T-helper 22 cell (primary cell): Measurements from ENCODE around the gene TMEM201.
A peak's percentile ranks its signal among the peaks of the same experiment; 100 is the strongest.

Experiments
- DNase-seq: peaks from one replicate; pipeline ENCODE4 v3.0.0-alpha.2; 2020; ENCODE audit warnings: low read depth

TMEM201 gene

DNA sequence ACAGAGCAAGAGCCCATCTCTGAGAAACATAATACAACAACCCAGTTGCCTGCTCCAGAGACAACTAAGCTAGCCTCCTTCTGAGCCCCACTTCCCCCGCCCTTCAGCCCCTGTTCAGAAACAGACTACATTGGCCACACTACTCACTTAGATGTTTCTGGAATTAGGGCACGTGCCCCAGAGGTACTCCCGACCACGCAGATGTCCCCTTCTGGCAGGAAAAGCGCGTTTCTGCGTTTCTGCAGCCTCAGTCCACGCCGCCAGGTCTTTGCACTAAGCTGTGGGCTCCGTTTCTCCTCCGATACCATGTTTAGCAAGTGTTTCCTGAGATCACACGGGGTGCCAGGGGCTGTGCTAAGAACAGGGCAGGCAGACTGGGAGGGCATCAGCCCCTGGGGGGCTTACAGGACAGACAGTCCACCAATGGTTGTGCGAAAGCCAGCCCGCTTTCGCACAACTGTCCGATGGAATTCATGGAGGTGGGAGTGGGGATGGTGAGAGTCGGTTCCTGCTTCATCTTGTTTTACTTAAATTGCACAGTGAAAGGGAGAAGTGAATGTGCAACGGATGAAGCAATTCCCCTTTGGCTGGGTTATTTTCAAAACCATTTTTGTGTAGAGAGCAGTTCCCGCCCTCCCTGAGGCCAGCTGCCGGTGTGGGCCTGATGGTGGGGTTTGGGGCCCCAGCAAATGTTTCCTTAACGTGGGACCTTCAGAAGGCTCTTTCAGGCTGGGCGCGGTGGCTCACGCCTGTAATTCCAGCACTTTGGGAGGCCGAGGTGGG lies 65.5 kb downstream of the TMEM201 start:
- DNase-seq, result no peak

DNA sequence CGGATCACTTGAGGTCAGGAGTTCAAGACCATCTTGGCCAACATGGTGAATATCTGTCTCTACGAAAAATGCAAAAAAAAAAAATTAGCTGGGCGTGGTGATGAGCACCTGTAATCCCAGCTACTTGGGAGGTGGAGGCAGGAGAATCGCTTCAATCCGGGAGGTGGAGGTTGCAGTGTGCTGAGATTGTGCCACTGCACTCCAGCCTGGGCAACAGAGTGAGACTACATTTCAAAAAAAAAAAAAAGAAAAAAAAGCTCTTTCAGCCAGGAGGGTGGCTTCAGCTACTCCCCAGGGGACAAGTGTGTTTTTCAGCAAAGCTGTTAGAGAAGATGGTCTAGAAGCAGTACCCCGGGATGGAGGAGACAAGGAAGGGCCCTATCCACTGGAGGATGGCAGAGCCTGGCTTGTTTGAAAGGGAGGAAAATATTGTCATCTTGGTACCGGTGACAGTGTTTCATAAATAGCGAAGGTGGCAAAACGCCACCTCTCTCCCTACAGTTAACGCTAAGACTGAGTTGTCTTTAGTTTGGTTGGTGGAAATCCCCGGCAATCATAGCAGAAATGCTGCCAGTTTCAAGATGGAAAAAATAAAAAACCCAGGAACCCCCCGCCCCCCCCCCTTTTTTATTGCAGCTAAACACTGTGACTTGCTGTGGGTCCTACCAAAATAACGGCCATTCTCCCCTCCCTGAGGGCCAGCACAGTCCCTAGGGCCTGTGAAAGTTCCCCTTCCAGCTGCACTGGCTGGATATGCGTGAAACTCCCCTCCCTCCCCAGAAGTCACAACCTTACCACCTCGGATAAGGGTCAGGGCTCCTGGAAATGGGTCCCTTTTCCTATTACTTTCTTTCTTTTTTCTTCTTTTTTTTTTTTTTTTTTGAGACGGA lies 66.4 kb downstream of the TMEM201 start:
- peak; percentile 34 for DNase-seq

DNA sequence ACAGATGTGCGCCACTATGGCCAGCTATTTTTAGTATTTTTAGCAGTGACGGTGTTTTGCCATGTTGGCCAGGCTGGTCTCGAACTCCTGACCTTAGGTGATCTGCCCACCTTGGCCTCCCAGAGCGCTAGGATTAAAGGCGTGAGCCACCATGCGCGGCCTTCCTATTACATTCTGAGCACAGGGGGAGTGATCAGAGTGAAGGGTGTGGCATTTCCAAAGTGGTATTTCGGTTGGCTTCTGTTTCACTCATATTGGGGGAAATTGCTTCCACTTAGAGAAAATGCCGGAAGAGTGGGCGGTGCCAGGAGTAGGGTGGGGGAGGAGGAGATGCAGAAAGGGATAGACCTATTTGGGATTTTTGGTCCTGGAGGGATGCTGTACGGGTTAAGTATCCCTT lies 67.1 kb downstream of the TMEM201 start:
- no peak for DNase-seq

DNA sequence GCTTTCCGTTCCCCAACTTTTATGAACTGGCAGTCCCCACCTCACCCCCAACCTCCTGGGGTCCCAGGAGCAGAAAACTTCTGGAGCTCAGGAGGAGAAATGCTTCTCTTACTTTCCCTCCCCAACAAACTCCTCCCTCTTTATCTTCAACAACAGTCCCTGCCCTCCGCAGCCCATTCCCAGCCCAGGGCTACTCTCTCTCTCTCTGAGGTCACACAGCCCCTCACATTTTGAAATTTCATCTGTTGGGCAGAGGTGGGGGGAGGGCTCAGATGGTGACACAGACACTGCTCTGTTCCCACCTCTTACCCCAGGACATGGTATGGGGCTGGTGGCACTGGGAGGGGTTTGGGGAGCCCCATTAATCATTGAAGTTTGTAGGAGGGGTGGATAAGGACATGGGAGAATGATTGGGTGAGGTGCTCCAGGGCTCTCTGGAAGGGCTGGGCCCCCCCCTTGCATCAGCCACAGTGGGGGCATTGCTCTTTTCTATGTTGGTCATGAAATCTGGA lies 68.9 kb downstream of the TMEM201 start:
- DNase-seq, result no peak

DNA sequence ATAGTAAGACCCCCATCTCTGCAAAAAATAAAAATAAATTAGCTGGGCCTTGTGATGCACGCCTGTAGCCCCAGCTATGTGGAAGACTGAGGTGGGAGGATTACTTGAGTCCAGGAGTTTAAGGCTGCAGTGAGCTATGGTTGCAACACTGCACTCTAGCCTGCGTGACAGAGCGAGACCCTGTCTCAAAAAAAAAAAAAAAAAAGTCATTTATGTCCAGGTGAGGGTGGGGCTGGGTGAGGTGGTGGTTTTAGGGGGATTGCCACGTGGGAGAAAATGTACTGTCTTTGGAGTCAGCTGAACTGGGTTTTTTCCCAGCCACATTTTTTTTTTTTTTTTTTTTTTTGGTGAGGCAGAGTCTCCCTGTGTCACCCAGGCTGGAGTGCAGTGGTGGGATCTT lies 69.5 kb downstream of the TMEM201 start:
- DNase-seq, result peak; percentile 38

DNA sequence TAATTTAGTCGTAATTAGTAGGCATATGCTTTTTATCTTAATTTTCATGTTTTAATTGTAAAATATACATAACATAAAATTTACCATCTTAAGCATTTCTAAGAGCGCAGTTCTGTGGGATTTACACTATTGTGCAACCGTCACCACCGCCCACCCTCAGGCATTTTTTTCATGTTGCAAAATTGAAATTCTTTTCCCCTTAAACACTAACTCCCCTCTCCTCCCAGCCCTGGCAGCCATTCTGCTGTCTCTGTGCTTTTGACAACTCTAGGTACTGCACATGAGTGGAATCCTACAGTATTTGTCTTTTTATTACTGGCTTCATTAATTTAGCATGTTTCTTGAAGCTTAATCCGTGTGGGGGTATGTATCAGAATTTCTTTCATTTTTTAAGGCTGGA lies 70.6 kb downstream of the TMEM201 start:
- DNase-seq, result no peak

DNA sequence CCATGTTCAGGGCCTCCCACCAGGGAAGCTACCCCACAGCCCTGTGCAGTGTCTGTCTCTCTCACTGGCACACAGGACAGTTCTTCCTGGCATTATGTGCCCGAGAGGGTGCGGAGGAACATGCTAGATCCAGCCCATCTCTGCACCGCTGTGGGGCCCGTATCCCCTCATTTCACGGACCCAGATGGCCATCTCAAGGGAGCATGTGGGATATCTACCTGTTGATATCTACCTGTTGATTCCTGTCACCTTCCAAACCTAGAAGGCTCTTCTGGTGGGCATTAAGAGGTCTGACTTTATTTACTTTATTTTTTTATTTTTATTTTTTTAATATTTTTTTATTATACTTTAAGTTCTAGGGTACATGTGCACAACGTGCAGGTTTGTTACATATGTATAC lies 74.5 kb downstream of the TMEM201 start:
- no peak for DNase-seq
